Ovary (tissue), 10 donors: ENCODE data around the gene KLHDC7A. TPM values are rescaled to one million over a fixed set of nuclear protein-coding genes. Genes with fewer than 3 reads are reported as not detected.

ENCODE experiments used
- DNase-seq, 5 donors: peaks; one replicate each; pipeline ENCODE4 v3.0.0-alpha.2; 2019 to 2020
- H3K27ac ChIP-seq, 2 donors: fragments of 200-600 bp; one replicate each; pipeline versions ENCODE4 v1.5.1 to v1.8.0; 2019 to 2022
- H3K27me3 ChIP-seq: fragments of 200-600 bp; one replicate; pipeline ENCODE4 v1.8.0; 2022
- H3K36me3 ChIP-seq: fragments of 200-600 bp; sonication (generic); one replicate; pipeline ENCODE4 v1.5.1; 2019
- H3K4me1 ChIP-seq: one replicate; pipeline ENCODE4 v1.8.1; 2013; ENCODE audit warnings: mild to moderate bottlenecking, moderate library complexity; ENCODE audit not compliant: insufficient read depth
- H3K4me3 ChIP-seq: fragments of 200-600 bp; sonication (generic); one replicate; pipeline ENCODE4 v1.5.1; 2017
- H3K9me3 ChIP-seq, 2 donors: fragments of 200-600 bp in 1 of 2; sonication (generic) in 1 of 2; one replicate each; pipeline versions ENCODE4 v1.5.1 to v1.8.1; 2013 to 2019; ENCODE audit warnings: mild to moderate bottlenecking in 1 of 2, moderate library complexity in 1 of 2
- EP300 ChIP-seq: sonication (generic); formaldehyde crosslinking; IDR thresholded peaks from one replicate; pipeline ENCODE4 v1.6.1; 2017; ENCODE audit warnings: antibody characterized with exemption
- POLR2A ChIP-seq: fragments of 450-650 bp; IDR thresholded peaks from one replicate; pipeline ENCODE4 v1.6.1; 2017; ENCODE audit warnings: antibody characterized with exemption, mild to moderate bottlenecking, moderate library complexity
- WGBS, 3 donors: extraction: QIAGEN DNeasy Blood & Tissue Kit in 1 of 3; methylation state at CpG; one replicate each; pipeline versions ENCODE4 v1.1.5 to v1.1.7; 2013 to 2017; 5-methylcytosine and 5-hydroxymethylcytosine counted together
- intact Hi-C, 4 donors: fragments of 100-400 bp; cut with DNase I; formaldehyde crosslinking; loops; one replicate each; pipeline versions ENCODE4 v1.11.0 to v1.15.1; 2022 to 2023
- long read RNA-seq, 3 donors: library from polyadenylated mRNA in 2 of 3; unstranded in 2 of 3; transcript quantifications; one replicate each; pipeline ENCODE4 v2.0.0 and lab custom pipeline, GENCODE V29; 2021 to 2026
- polyA plus RNA-seq, 2 donors: library from polyadenylated mRNA; stranded (reverse); fragments of 200-250 nt in 1 of 2; fragments of 350-450 nt in 1 of 2; fragmentation: Illumina TruSeq in 1 of 2; extraction: RNeasy Lipid Tissue Mini Kit (QIAGEN cat#74804) in 1 of 2; gene quantifications; one replicate each; pipeline ENCODE4 v1.2.3, GENCODE V29; 2013 to 2014
- total RNA-seq, 7 donors: library from RNA; depleted of rRNA in 2 of 7; stranded (reverse); fragments of >200 nt in 2 of 7; fragmentation: NEBNext Ultra II Directional in 3 of 7; extraction: Animal tissue kit (Norgen Biotek cat#: 25700) in 3 of 7; gene quantifications; one replicate each; pipeline versions ENCODE4 v1.1.0 to v1.2.4, GENCODE V29; 2016 to 2023
- TF ChIP-seq, protein P1 (sequence below), 3 donors: fragments of 450-650 bp in 2 of 3; fragments of 200-600 bp in 1 of 3; IDR thresholded peaks; one replicate each; pipeline versions ENCODE4 v1.5.1 to v1.8.0; 2016 to 2022; ENCODE audit warnings: antibody characterized with exemption in 3 of 3, mild to moderate bottlenecking in 1 of 3
- donor health status: DM: no; HTN: no; CAD: no; lungs with moderate emphysema.
- donor health status: DM: no; HTN: no; CAD: no.
- donor health status: Bipolar disorder and iron deficiency.
- donor health status: DM: yes; HTN: yes; CAD: no.
- donor health status: DM: no; HTN: no; CAD: no.
- donor health status: DM: yes; HTN: yes; CAD: no.

KLHDC7A gene
- total RNA-seq (under 1 TPM in 4 of 7 donors, not detected in 3; 0.07 to 0.92 (median 0.50) TPM), polyA plus RNA-seq (under 1 TPM in 1 of 2 donors, not detected in 1; 0.01 TPM)
- long read RNA-seq, donor 1, full-length matches to known transcripts = 3 of 3 reads
- long read RNA-seq, donor 1, partial matches to known transcripts = 0 of 3 reads
- long read RNA-seq, donor 1, other reads (novel, unspliced or antisense) = 0 of 3 reads
- long read RNA-seq, donor 2, full-length matches to known transcripts = 1 of 1 reads
- long read RNA-seq, donor 2, partial matches to known transcripts = 0 of 1 reads
- long read RNA-seq, donor 2, other reads (novel, unspliced or antisense) = 0 of 1 reads
- long read RNA-seq, donor 3, full-length matches to known transcripts = 2 of 2 reads
- long read RNA-seq, donor 3, partial matches to known transcripts = 0 of 2 reads
- long read RNA-seq, donor 3, other reads (novel, unspliced or antisense) = 0 of 2 reads

DNA sequence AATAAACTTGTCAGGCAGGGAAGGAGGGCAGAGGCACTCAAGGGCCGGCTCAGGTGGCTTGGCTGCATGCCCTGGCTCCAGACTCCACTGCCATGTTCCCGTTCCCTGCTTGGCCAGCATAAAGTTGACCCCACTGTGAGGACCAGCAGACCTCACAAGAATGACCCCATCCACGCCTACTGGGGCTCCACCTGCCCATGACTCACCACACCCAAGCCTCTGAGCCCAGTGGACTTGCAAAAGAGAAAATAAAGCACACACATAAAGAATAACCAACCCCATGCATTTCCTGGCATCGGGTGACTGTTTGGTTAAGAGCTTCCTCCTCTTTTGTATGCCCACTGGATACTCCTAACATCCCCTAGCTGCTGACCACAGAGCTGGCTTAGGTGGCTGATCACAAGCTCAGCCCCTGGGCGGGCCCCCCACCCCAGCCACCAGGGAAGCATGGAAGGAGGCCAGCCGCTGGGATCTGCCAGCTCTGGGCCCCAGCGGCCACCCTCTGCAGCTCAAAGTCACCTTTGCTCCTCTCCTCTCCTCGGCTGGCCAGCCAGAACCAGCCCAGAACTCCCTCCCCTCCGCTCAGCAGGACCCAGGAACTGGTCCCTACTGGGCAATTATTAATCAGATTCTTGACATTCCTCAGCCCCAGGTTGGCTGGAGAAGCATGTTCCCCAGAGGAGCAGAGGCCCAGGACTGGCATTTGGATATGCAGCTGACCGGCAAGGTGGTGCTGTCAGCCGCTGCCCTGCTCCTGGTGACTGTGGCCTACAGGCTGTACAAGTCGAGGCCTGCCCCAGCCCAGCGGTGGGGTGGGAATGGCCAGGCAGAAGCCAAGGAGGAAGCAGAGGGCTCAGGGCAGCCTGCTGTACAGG lies at the start of gene KLHDC7A:
TSS of gene KLHDC7A (plus strand) at position 616 of the 875 bp plus-strand sequence. CDS start at position 668, 52 bp downstream.
- H3K4me3 ChIP-seq = no peak within 1 kb of the TSS
- 59 to 66% (median 64%) methylated on average over 12 to 13 of the region's 13 CpGs for WGBS, 3 donors
- TF ChIP-seq, protein P1, sequence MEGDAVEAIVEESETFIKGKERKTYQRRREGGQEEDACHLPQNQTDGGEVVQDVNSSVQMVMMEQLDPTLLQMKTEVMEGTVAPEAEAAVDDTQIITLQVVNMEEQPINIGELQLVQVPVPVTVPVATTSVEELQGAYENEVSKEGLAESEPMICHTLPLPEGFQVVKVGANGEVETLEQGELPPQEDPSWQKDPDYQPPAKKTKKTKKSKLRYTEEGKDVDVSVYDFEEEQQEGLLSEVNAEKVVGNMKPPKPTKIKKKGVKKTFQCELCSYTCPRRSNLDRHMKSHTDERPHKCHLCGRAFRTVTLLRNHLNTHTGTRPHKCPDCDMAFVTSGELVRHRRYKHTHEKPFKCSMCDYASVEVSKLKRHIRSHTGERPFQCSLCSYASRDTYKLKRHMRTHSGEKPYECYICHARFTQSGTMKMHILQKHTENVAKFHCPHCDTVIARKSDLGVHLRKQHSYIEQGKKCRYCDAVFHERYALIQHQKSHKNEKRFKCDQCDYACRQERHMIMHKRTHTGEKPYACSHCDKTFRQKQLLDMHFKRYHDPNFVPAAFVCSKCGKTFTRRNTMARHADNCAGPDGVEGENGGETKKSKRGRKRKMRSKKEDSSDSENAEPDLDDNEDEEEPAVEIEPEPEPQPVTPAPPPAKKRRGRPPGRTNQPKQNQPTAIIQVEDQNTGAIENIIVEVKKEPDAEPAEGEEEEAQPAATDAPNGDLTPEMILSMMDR (IDR thresholded peaks at IDR 0.05) = no peak
- TF ChIP-seq POLR2A (no peak), EP300 (no peak)
- no peak within 1 kb of the TSS for H3K27ac ChIP-seq
- H3K4me1 ChIP-seq = no peaks in the 10 kb centered on the region
- no peaks in the 10 kb centered on the region for H3K27me3 ChIP-seq
- H3K36me3 ChIP-seq = no peaks in the 10 kb centered on the region
- no peaks in the 10 kb centered on the region for H3K9me3 ChIP-seq
- intact Hi-C loops = no loop called here
- no peak for DNase-seq

DNA sequence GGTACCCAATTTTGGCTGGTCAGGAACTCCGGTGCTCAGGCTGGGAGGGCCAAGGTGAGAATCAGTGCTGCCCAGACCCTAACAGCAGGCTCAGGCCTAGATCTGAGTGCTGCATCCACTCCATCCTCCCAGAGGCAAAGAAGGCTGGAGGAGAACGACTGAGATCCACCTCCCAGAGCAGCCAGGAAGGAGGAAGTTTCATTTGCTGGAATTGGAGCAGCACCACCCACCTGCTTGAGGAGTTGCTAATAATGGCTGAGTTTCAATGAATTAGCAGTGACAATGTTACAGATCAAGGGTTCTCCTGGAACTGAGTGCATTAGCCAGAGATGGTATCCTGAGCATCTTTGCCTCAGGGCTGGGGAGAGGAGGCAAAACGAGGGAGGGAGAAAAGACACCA lies 46.7 kb upstream of the KLHDC7A start:
- no peaks in the 10 kb centered on the region for H3K27me3 ChIP-seq
- intact Hi-C loops = no loop called here
- TF ChIP-seq POLR2A (no peak), EP300 (no peak)
- TF ChIP-seq, protein P1 (IDR thresholded peaks at IDR 0.05) = no peak
- 56 to 66% (median 56%) methylated on average over 3 of the region's 3 CpGs for WGBS, 3 donors
- H3K9me3 ChIP-seq = no peaks in the 10 kb centered on the region
- no peak overlapping the region for H3K27ac ChIP-seq
- no peaks in the 10 kb centered on the region for H3K36me3 ChIP-seq
- no peak for DNase-seq
- no peaks in the 10 kb centered on the region for H3K4me1 ChIP-seq
- H3K4me3 ChIP-seq = no peak overlapping the region

DNA sequence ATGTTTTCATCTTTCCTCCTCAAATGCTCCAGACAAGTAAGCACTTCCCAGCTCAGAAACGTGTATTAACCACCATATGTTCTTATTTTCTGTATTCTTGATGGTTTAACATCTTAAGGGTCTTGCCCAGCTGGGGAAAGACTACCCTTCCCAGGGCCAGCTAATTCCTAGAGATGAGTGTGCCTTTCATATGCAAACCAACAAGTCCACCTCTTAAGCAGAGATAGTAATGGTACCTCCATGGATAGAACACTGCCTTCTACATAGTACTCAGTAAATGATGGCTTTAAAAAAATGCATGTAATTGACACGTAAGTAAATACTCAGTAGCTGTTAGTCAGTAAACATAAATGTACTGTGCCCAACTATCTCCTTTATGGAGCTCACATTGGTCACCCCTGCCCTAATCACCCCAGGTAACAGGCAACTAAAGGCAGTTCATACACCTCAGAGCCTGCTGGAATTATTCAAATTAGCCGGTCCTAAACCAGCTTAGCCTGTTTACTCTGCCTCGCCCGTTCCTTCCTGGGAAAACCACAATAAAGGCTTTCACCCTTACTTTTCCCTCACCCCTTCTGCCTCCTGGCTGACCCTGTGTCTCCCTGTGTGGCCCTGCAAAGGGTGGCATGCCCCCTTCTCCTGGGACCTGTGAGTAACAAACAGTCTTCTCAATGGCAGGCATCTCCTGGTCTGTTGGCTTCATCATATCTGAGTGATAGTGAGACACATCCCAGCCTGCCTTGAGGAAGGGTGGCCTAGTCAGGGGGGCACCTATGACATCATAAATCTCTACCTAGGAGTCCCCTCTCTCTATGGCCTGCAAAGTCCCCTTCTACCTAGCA lies 40.1 kb upstream of the KLHDC7A start:
- Histone ChIP-seq H3K27me3 (no peaks in the 10 kb centered on the region), H3K4me1 (no peaks in the 10 kb centered on the region), H3K4me3 (no peak overlapping the region), H3K36me3 (no peaks in the 10 kb centered on the region), H3K27ac (no peak overlapping the region), H3K9me3 (no peaks in the 10 kb centered on the region)
- intact Hi-C loops = no loop called here
- no peak for TF ChIP-seq EP300
- TF ChIP-seq, protein P1 (IDR thresholded peaks at IDR 0.05) = no peak
- no peak for TF ChIP-seq POLR2A
- 62 to 68% (median 67%) methylated on average over 5 of the region's 5 CpGs for WGBS, 3 donors
- DNase-seq = no peak
